Measurements from ENCODE around the gene BCL10. TPM values are rescaled to one million over a fixed set of nuclear protein-coding genes. Genes with fewer than 3 reads are reported as not detected.

BCL10 gene
- total RNA-seq, 1 donor from 2014 or later, result 7.8 TPM

DNA sequence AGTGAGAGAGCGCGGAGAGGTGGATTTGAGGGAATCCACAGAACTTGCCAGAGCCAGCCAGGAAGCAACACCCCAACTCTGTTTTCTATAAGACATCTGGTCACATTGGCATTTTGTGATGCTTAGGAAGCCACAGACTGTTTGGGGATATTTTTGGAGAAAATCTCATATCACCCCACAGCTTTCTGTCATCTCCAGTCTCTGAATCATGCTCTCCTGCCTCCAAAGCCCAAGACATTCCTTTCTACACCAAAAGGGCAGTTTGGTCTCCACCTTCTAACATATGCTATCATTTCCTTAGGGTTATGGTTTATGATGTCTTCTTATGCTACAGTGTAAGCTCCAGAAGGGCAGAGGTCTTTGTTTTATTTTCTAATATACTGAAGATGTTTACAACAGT lies 14.4 kb upstream of the BCL10 start:
- DNase-seq, result no peak
- H3K9me3 ChIP-seq (replicated peaks), result no peaks in the 10 kb centered on the region
- intact Hi-C loops (cut with micrococcal nuclease), result no loop called here
- H3K36me3 ChIP-seq, result no peaks in the 10 kb centered on the region
- H3K4me1 ChIP-seq, result peaks cover 8% of the 10 kb centered on the region
- TF ChIP-seq, protein P1, sequence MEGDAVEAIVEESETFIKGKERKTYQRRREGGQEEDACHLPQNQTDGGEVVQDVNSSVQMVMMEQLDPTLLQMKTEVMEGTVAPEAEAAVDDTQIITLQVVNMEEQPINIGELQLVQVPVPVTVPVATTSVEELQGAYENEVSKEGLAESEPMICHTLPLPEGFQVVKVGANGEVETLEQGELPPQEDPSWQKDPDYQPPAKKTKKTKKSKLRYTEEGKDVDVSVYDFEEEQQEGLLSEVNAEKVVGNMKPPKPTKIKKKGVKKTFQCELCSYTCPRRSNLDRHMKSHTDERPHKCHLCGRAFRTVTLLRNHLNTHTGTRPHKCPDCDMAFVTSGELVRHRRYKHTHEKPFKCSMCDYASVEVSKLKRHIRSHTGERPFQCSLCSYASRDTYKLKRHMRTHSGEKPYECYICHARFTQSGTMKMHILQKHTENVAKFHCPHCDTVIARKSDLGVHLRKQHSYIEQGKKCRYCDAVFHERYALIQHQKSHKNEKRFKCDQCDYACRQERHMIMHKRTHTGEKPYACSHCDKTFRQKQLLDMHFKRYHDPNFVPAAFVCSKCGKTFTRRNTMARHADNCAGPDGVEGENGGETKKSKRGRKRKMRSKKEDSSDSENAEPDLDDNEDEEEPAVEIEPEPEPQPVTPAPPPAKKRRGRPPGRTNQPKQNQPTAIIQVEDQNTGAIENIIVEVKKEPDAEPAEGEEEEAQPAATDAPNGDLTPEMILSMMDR (IDR thresholded peaks at IDR 0.05; ENCODE audit: borderline replicate concordance), result no peak
- H3K27ac ChIP-seq (replicated peaks), result no peak overlapping the region
- no peaks in the 10 kb centered on the region for H3K27me3 ChIP-seq (ENCODE audit: low read depth)
- no peak overlapping the region for H3K4me3 ChIP-seq

DNA sequence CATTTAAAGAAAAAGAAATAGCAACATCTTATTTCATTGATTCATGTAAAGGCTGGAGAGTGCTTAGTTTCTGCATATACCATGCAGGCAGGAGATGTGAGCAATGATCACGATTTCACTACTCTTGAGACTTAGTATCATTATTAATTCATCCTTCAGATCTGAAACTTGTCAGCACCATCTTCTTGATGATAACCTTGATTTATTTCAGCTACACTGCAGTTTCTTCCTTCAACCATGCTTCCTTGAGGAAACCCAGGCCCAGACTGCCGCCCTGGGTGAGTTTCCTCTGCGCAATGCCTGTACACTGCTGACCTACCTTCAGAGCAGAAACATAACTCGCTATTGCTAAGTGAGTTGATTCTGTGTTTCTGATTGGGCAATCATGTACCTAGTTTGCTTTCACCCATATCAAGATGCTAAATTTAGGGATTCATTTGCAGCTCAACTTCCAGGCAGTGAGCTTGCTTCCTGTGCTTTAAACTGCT lies 13.5 kb upstream of the BCL10 start:
- intact Hi-C loops (cut with micrococcal nuclease), result no loop called here
- TF ChIP-seq, protein P1 (IDR thresholded peaks at IDR 0.05; ENCODE audit: borderline replicate concordance), result no peak
- peaks cover 8% of the 10 kb centered on the region for H3K4me1 ChIP-seq
- no peaks in the 10 kb centered on the region for H3K36me3 ChIP-seq
- no peak for DNase-seq
- H3K4me3 ChIP-seq, result no peak overlapping the region
- no peaks in the 10 kb centered on the region for H3K9me3 ChIP-seq (replicated peaks)
- H3K27me3 ChIP-seq (ENCODE audit: low read depth), result no peaks in the 10 kb centered on the region
- peak overlapping the region; percentile 48 for H3K27ac ChIP-seq (replicated peaks)

DNA sequence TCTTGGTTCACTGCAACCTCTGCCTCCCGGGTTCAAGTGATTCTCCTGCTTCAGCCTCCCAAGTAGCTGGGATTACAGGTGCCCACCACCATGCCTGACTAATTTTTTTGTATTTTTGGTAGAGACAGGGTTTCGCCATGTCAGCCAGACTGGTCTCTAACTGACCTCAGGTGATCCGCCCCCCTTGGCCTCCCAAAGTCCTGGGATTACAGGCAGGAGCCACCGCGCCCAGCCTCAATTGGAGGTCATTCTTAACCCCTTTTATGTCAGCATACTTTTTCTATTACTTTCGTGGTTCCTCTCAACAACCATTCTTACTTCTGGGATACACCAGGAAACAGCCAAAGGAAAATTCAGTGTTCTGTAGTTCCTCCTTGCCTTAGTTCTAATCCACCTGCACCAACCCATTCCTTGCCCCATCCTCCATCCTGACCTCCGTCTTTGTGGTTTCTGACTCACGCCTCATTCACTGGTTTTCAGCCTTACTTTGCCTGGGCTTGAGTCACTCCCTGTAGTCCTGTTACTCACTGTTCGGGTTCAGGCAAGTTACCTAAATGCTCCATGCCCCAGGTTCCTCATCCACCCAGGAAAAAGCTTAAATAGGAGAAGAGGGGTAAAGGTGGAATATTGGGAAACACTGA lies 12.9 kb upstream of the BCL10 start:
- Histone ChIP-seq H3K4me1 (peaks cover 8% of the 10 kb centered on the region), H3K27me3 (ENCODE audit: low read depth) (no peaks in the 10 kb centered on the region), H3K9me3 (replicated peaks) (no peaks in the 10 kb centered on the region), H3K4me3 (no peak overlapping the region), H3K27ac (replicated peaks) (no peak overlapping the region), H3K36me3 (no peaks in the 10 kb centered on the region)
- intact Hi-C loops (cut with micrococcal nuclease), result no loop called here
- TF ChIP-seq, protein P1 (IDR thresholded peaks at IDR 0.05; ENCODE audit: borderline replicate concordance), result no peak
- DNase-seq, result no peak

DNA sequence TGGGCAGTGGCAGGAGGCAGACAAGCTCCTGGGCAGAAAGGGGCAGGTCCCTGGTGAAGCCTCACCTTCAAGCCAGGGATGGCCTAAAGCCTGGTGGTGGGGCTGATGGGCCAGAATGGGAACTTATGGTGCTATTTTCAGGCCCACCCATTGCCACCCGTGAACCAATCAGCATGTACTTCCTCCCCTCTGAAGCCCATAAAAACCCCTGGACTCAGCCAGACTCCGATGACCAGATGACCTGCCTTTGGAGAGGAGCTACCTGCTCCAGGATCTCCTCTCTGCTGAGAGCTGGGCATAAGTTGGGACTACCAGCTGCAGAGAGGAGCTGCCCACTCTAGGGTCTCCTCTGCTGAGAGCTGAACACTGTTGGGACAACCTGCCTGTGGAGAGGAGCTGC lies 7.8 kb upstream of the BCL10 start:
- TF ChIP-seq, protein P1 (IDR thresholded peaks at IDR 0.05; ENCODE audit: borderline replicate concordance), result no peak
- intact Hi-C loops (cut with micrococcal nuclease), result no loop called here
- DNase-seq, result no peak

DNA sequence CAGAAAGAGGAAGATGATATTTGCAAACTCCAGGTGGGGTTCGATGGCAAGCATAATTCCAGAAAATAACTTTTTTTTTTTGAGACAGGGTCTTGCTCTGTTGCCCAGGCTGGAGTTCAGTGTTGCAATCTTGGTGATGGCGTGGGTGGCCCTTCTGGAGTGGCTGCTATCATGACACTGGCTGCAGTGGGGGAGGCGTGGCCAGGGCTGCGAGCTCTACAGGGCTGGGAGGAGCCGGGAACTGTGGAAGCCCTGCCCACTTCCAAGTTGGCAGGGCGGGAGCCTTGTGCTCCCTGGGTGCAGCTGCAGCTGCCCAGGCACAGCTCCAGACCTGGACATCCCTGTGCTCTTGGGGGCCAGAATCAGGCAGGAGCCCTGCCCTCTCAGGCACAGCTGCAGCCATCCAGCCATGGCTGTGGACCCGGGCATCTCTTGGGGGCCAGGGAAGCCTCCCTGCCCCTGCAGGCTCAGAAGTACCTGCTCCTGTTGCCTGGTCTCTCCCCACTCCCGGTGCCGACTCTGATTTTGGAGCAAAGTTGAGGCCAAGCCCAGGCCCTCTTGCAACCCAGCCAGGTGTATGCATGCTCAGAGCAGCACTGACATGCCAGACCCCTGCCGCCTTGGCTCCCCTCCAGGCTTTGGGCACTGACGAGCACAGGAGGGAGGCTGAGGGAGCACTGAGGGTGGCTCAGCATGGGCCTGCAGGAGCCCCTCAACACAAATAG lies 7.2 kb upstream of the BCL10 start:
- intact Hi-C loops (cut with micrococcal nuclease), result no loop called here
- Histone ChIP-seq H3K36me3 (no peaks in the 10 kb centered on the region), H3K9me3 (replicated peaks) (no peaks in the 10 kb centered on the region), H3K4me3 (no peak overlapping the region), H3K27me3 (ENCODE audit: low read depth) (no peaks in the 10 kb centered on the region), H3K4me1 (peaks cover 11% of the 10 kb centered on the region), H3K27ac (replicated peaks) (no peak overlapping the region)
- TF ChIP-seq, protein P1 (IDR thresholded peaks at IDR 0.05; ENCODE audit: borderline replicate concordance), result no peak
- DNase-seq, result no peak

More for the DNA sequence above, 7.8 kb upstream of the BCL10 start:
- Histone ChIP-seq H3K9me3 (replicated peaks) (no peaks in the 10 kb centered on the region), H3K36me3 (no peaks in the 10 kb centered on the region), H3K27ac (replicated peaks) (no peak overlapping the region), H3K4me3 (no peak overlapping the region), H3K4me1 (peaks cover 8% of the 10 kb centered on the region), H3K27me3 (ENCODE audit: low read depth) (no peaks in the 10 kb centered on the region)
